ENCODE measurements around the gene C1QTNF8. TPM values are rescaled to one million over a fixed set of nuclear protein-coding genes. Genes with fewer than 3 reads are reported as not detected.

The C1QTNF8 gene
- total RNA-seq, 1 experiment from 2014 or later: not detected

DNA sequence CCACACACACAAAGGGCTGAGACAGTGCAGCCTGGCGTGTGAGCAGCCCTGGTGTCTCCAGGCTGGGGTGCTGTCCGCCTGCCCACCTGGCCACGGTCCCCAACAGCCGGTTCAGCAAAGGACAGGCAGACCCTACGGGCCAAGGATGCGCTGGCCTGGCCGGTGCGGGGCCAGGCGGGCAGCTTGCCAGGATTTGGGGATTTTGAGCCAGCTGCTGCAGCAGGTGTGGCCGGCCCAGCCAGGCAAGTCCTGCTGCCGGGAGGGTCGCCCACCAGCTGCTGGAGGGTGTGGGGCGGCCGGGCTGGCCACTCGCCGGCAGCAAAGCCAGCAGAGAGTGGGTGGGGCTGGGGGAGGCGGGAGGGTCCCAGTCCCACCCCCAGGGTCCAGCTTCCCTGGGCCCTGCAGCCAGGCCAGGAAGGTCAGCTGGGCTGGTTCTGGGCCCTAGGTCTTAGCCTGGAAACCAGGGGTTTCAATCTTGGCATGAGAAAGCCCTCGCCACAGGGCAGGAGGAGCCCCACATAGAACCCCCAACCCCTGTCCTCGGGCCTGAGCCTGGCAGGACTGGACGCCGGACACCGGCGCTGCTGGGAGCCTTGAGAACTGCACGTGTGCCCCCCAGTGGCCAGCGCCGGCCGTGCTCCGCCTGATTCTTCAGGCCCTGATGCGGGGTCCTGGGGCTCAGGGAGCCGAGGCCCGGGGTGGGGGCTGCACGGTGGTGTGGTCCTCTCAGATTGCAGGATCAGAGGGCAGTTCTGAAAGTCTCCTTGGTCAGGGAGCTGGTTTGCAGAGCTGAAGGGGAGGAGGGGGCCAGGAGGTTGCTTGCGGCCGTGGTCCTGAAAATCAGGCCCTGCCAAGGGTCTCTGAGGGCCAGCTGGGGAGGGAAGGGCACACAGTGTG, 41.1 kb downstream of the C1QTNF8 start:
- DNase-seq: peak in 1 of 2 experiments; percentile 69
- Histone ChIP-seq H4K20me1 (ENCODE audit: insufficient read depth) (no peaks in the 10 kb centered on the region), H3K79me2 (ENCODE audit: low read depth) (no peaks in the 10 kb centered on the region), H3K4me2 (no peak overlapping the region), H3K27me3 (ENCODE audit: insufficient read depth, low read depth) (peaks cover 54% of the 10 kb centered on the region), H3K4me1 (replicated peaks; ENCODE audit: insufficient read depth) (no peaks in the 10 kb centered on the region), H3F3A (ENCODE audit: insufficient read depth, low read depth) (no peaks in the 10 kb centered on the region), H3K36me3 (ENCODE audit: low read depth) (no peaks in the 10 kb centered on the region), H3K27ac (no peak overlapping the region), H2AFZ (no peak overlapping the region), H3K4me3 (no peak overlapping the region), H3K9me2 (ENCODE audit: insufficient read depth) (no peaks in the 10 kb centered on the region), H3K9me3 (ENCODE audit: insufficient read depth, low read depth) (no peaks in the 10 kb centered on the region; the same call in 1 of the 2 replicates)
- intact Hi-C loops (cut with micrococcal nuclease; ENCODE audit: unreplicated experiment): loop anchor here (2.0 to 5.0 kb wide), 3 partner anchors 163 to 342 kb away; no protein-coding TSS in a partner anchor
- BruUV-seq (replicated peaks): no TSS peak
- ChIA-PET CTCF (no interaction called here), POLR2A (ENCODE audit: unreplicated experiment) (no interaction called here)
- TF ChIP-seq, protein P1, sequence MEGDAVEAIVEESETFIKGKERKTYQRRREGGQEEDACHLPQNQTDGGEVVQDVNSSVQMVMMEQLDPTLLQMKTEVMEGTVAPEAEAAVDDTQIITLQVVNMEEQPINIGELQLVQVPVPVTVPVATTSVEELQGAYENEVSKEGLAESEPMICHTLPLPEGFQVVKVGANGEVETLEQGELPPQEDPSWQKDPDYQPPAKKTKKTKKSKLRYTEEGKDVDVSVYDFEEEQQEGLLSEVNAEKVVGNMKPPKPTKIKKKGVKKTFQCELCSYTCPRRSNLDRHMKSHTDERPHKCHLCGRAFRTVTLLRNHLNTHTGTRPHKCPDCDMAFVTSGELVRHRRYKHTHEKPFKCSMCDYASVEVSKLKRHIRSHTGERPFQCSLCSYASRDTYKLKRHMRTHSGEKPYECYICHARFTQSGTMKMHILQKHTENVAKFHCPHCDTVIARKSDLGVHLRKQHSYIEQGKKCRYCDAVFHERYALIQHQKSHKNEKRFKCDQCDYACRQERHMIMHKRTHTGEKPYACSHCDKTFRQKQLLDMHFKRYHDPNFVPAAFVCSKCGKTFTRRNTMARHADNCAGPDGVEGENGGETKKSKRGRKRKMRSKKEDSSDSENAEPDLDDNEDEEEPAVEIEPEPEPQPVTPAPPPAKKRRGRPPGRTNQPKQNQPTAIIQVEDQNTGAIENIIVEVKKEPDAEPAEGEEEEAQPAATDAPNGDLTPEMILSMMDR (conservative IDR thresholded peaks at IDR 0.05): peak; percentile 90
- TF ChIP-seq EZH2 (IDR thresholded peaks at IDR 0.05; ENCODE audit: low read depth): no peak

GRCh38 chr16:1053700-1054368, 42.2 kb downstream of the C1QTNF8 start:
- H3K27me3 ChIP-seq (ENCODE audit: insufficient read depth, low read depth): peaks cover 54% of the 10 kb centered on the region
- CTCF ChIA-PET: no interaction called here
- H2AFZ ChIP-seq: no peak overlapping the region
- H3K36me3 ChIP-seq (ENCODE audit: low read depth): no peaks in the 10 kb centered on the region
- no peaks in the 10 kb centered on the region for H4K20me1 ChIP-seq (ENCODE audit: insufficient read depth)
- H3F3A ChIP-seq (ENCODE audit: insufficient read depth, low read depth): no peaks in the 10 kb centered on the region
- no peak overlapping the region for H3K4me2 ChIP-seq
- intact Hi-C loops (cut with micrococcal nuclease; ENCODE audit: unreplicated experiment): loop anchor here (2.0 kb wide), 2 partner anchors 239 to 341 kb away; no protein-coding TSS in a partner anchor
- DNase-seq: no peak
- no peaks in the 10 kb centered on the region for H3K9me2 ChIP-seq (ENCODE audit: insufficient read depth)
- TF ChIP-seq, protein P1 (conservative IDR thresholded peaks at IDR 0.05): no peak
- TF ChIP-seq EZH2 (IDR thresholded peaks at IDR 0.05; ENCODE audit: low read depth): no peak
- H3K4me3 ChIP-seq: no peak overlapping the region
- no TSS peak for BruUV-seq (replicated peaks)
- no peaks in the 10 kb centered on the region for H3K79me2 ChIP-seq (ENCODE audit: low read depth)
- H3K27ac ChIP-seq: no peak overlapping the region
- POLR2A ChIA-PET (ENCODE audit: unreplicated experiment): no interaction called here
- no peaks in the 10 kb centered on the region; the same call in 1 of the 2 replicates for H3K9me3 ChIP-seq (ENCODE audit: insufficient read depth, low read depth)
- no peaks in the 10 kb centered on the region for H3K4me1 ChIP-seq (replicated peaks; ENCODE audit: insufficient read depth)

- Histone ChIP-seq H3F3A (ENCODE audit: insufficient read depth, low read depth) (no peaks in the 10 kb centered on the region), H3K27ac (no peak overlapping the region), H3K9me2 (ENCODE audit: insufficient read depth) (no peaks in the 10 kb centered on the region), H3K79me2 (ENCODE audit: low read depth) (no peaks in the 10 kb centered on the region), H3K9me3 (ENCODE audit: insufficient read depth, low read depth) (no peaks in the 10 kb centered on the region), H3K4me2 (no peak overlapping the region), H3K4me1 (replicated peaks; ENCODE audit: insufficient read depth) (no peaks in the 10 kb centered on the region), H3K36me3 (ENCODE audit: low read depth) (no peaks in the 10 kb centered on the region), H3K27me3 (ENCODE audit: insufficient read depth, low read depth) (peaks cover 52% of the 10 kb centered on the region), H2AFZ (no peak overlapping the region), H3K4me3 (no peak overlapping the region), H4K20me1 (ENCODE audit: insufficient read depth) (no peaks in the 10 kb centered on the region)
- ChIA-PET CTCF (no interaction called here), POLR2A (ENCODE audit: unreplicated experiment) (no interaction called here)
- DNase-seq: no peak
- intact Hi-C loops (cut with micrococcal nuclease; ENCODE audit: unreplicated experiment): no loop called here
- no TSS peak for BruUV-seq (replicated peaks)
- TF ChIP-seq EZH2 (IDR thresholded peaks at IDR 0.05; ENCODE audit: low read depth): no peak
- TF ChIP-seq, protein P1 (conservative IDR thresholded peaks at IDR 0.05): no peak
Measured at GRCh38 chr16:1053121-1053521, 42.9 kb downstream of the C1QTNF8 start.

Data from PC-9 (cell line).